GM23248 (cell line): ENCODE measurements around the gene RASIP1.

Experiments
- EZH2 ChIP-seq: fragments of 200-600 bp; sonication (generic); IDR thresholded peaks from 2 replicates; pipeline ENCODE4 v1.6.1; 2018; ENCODE audit warnings: antibody characterized with exemption, mild to moderate bottlenecking; ENCODE audit not compliant: insufficient read depth, poor library complexity, severe bottlenecking
- EZH2phosphoT487 ChIP-seq: fragments of 200-600 bp; sonication (generic); IDR thresholded peaks from 2 replicates; pipeline ENCODE4 v1.6.1; 2018; ENCODE audit warnings: antibody characterized with exemption, moderate library complexity, mild to moderate bottlenecking, low read depth; ENCODE audit not compliant: insufficient read depth

DNA sequence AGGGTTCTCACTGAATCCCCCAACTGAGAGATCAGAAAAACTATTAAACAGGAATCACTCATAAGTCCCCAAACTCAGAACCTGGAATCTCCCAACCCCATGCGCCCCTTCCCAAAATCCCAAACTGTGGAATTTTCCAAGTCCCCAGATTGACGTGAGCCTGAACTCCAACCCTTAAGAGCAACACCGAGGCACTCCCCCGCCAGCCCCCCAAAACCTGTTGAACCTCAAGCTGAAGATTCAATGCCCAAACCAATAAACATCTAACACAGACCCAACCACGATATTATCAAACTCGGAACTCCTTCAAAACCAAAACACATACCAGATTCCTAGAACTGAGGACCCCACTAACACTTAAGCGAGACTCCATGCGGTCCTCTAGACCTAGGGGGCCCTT lies 5.7 kb upstream of the RASIP1 start:
- TF ChIP-seq EZH2 (no peak), EZH2phosphoT487 (no peak)
